ENCODE results near the gene IQGAP2. TPM values are rescaled to one million over a fixed set of nuclear protein-coding genes. Genes with fewer than 3 reads are reported as not detected.

The IQGAP2 gene
- total and polyA plus RNA-seq, 2 of the 8 experiments (the other 6 are each of a cell fraction or from before 2014, with no cell fraction given), result 19.7 to 66.0 TPM

DNA sequence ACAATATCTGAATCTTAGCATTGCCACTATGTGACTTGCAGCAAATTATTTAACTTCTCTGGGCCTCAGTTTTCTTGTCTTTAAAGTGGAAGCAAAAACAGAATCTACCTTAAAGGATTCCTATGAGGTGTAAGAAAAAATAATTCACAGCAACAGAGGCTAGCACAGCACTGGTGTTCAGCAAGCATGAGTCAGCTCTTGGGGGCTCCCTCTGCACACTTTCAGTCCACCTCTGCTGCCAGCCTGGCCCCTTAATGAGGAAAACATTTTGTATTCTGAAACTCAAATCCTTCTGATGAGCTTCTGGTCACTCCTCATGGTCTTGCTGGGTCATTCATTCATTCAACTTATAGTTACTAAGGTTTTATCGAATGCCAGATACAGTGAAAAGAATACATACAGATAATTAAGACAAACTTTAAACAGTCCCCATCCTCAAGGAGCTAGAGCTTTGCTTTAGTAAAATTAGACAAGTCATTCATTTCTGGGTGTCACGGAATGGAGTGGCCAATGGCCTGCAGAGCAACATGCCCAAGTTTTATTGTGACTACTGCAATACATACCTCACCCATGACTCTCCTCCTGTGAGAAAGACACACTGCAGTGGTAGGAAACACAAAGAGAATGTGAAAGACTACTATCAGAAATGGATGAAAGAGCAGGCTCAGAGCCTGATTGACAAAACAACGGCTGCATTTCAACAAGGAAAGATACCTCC, 26.8 kb upstream of the IQGAP2 start:
- Histone ChIP-seq H3K4me1 (replicated peaks in 1 of 4; ENCODE audit: control insufficient read depth in 3 of 4, insufficient read depth in 4 of 4, low read length in 3 of 4) (peaks cover 0 to 3% (median under 1%) of the 10 kb centered on the region in 4 experiments; a peak in 1 of 7 replicates), H3K9me3 (ENCODE audit: insufficient read depth in 2 of 2, low read depth in 1 of 2, low read length in 1 of 2) (no peaks in the 10 kb centered on the region), H3K14ac (ENCODE audit: insufficient read length) (no peak overlapping the region), H4K8ac (ENCODE audit: extremely low read depth, insufficient read depth, low read length) (no peak overlapping the region; the same call in 1 of the 2 replicates), H3K56ac (replicated peaks; ENCODE audit: insufficient read length, low read depth, low read length) (no peak overlapping the region), H3K4me2 (ENCODE audit: insufficient read depth in 1 of 2, low read depth in 2 of 2, low read length in 2 of 2) (no peak overlapping the region), H3K18ac (ENCODE audit: extremely low read depth, low read length) (no peak overlapping the region), H3K36me3 (ENCODE audit: control insufficient read depth in 2 of 4, insufficient read depth in 4 of 4, low read length in 3 of 4) (no peaks in the 10 kb centered on the region), H3K79me2 (ENCODE audit: control insufficient read depth in 1 of 2, insufficient read depth in 2 of 2, low read length in 2 of 2) (no peaks in the 10 kb centered on the region), H3K79me1 (ENCODE audit: low read depth, low read length) (no peaks in the 10 kb centered on the region), H3K27me3 (replicated peaks in 1 of 4; ENCODE audit: control insufficient read depth in 3 of 4, extremely low read depth in 1 of 4, insufficient read depth in 3 of 4, low read length in 3 of 4) (no peaks in the 10 kb centered on the region), H3K27ac (ENCODE audit: low read depth, low read length) (no peak overlapping the region), H4K91ac (replicated peaks; ENCODE audit: insufficient read length, low read length) (no peak overlapping the region), H2AFZ (ENCODE audit: low read length) (no peak overlapping the region), H3K4ac (replicated peaks; ENCODE audit: insufficient read length, low read depth, low read length) (no peak overlapping the region), H2BK120ac (replicated peaks; ENCODE audit: low read depth, low read length) (no peak overlapping the region), H3K23ac (ENCODE audit: insufficient read length) (no peak overlapping the region), H4K5ac (ENCODE audit: insufficient read length, low read depth, low read length) (no peak overlapping the region), H4K20me1 (replicated peaks in 1 of 2; ENCODE audit: control insufficient read depth in 1 of 2, insufficient read depth in 2 of 2, low read length in 2 of 2) (no peaks in the 10 kb centered on the region), H3K23me2 (ENCODE audit: low read depth, low read length) (no peaks in the 10 kb centered on the region), H2BK15ac (ENCODE audit: low read length) (no peak overlapping the region), H2AK5ac (ENCODE audit: low read depth, low read length) (no peak overlapping the region), H3K4me3 (ENCODE audit: extremely low read depth in 1 of 4, insufficient read depth in 2 of 4, low read depth in 3 of 4, low read length in 4 of 4) (no peak overlapping the region), H3K9ac (replicated peaks in 1 of 4; ENCODE audit: extremely low read depth in 1 of 4, low read depth in 3 of 4, low read length in 3 of 4) (no peak overlapping the region), H2BK20ac (ENCODE audit: low read length) (no peak overlapping the region), H2BK12ac (ENCODE audit: low read depth, low read length) (no peak overlapping the region), H2BK5ac (ENCODE audit: low read depth, low read length) (no peak overlapping the region)
- POLR2A ChIA-PET (ENCODE audit: partially characterized antibody), result no interaction called here
- CTCF ChIA-PET (ENCODE audit: partially characterized antibody), result interaction anchor here (0.6 to 1.8 kb wide), 6 partner anchors 10 to 167 kb away, joined by 3 to 8 read pairs (median 3); no protein-coding TSS in a partner anchor
- 96% methylated on average over 3 of the region's 3 CpGs; no CpG with 5 or more reads in 1 of the 2 experiments for WGBS, 2 experiments (ENCODE audit: extremely low coverage in 1 of 2, insufficient coverage in 1 of 2, insufficient read length in 1 of 2, insufficient replicate concordance in 2 of 2, low coverage in 1 of 2, low lambda C conversion rate in 2 of 2, missing lambda C conversion rate in 1 of 2)
- no peak for FAIRE-seq
- DNase-seq (ENCODE audit: low read depth in 1 of 2, low spot score in 2 of 2), result no peak
- no peak for TF ChIP-seq BRCA1 (IDR thresholded peaks at IDR 0.05; ENCODE audit: low read depth, low read length)
- TF ChIP-seq BCL11A (IDR thresholded peaks at IDR 0.05; ENCODE audit: low read depth in 2 of 2, low read length in 2 of 2), result no peak
- no peak for TF ChIP-seq SIX5 (IDR thresholded peaks at IDR 0.05; ENCODE audit: low read depth, low read length)
- no peak for TF ChIP-seq KDM5A (IDR thresholded peaks at IDR 0.05; ENCODE audit: low read length)
- no peak for TF ChIP-seq CBX5 (IDR thresholded peaks at IDR 0.05; ENCODE audit: low read depth, low read length)

All from H1 (cell line).